HCT116 (cell line): ENCODE data around the gene NAPEPLD. TPM values are rescaled to one million over a fixed set of nuclear protein-coding genes. Genes with fewer than 3 reads are reported as not detected.
"Not testable (repeated sequence)": the region's sequence is repeated elsewhere in the genome, so short reads cannot be mapped to it uniquely, and the experiment has no call there.

ENCODE experiments used
- ATAC-seq: fragments of 200-7000 bp; cut with Tn5 transposase; 2 replicates; pipeline ENCODE4 v1.9.1; 2020; ENCODE audit warnings: mild to moderate bottlenecking, moderate library complexity
- BruUV-seq: library from RNA; stranded (reverse); fragments of 400-500 nt; replicated peaks from 2 replicates; lab custom pipeline; 2021; lab: Mats Ljungman, UMichigan
- CTCF ChIA-PET: fragments of 300-600 bp; sonication (Branson Sonifier 250); formaldehyde crosslinking; loops from one replicate; lab custom pipeline; 2021; ENCODE audit warnings: antibody characterized with exemption; lab: Charles Lee
- POLR2A ChIA-PET: fragments of 300-600, 350-600 bp; sonication (Branson Sonifier 250); formaldehyde crosslinking; loops from one replicate; lab custom pipeline; 2021; ENCODE audit warnings: antibody characterized with exemption; lab: Charles Lee
- RAD21 ChIA-PET, 2 experiments: fragments of 300-600 bp; sonication (Branson Sonifier 250); formaldehyde crosslinking; loops; one replicate each; lab custom pipeline; 2023; ENCODE audit warnings: low total read pairs in 2 of 2; ENCODE audit not compliant: uncharacterized antibody in 2 of 2, unreplicated experiment in 2 of 2, low non-redundant PET in 1 of 2; lab: Charles Lee
- DNase-seq: peaks from one replicate; pipeline ENCODE4 v3.0.0-alpha.2; 2010; ENCODE audit warnings: low read depth, low spot score
- H2AFZ ChIP-seq: fragments of 200-600 bp; shearing (Covaris generic), sonication (generic); 2 replicates; pipeline ENCODE4 v1.6.1; 2017; ENCODE audit warnings: low read depth, mixed run types, mixed read lengths, antibody characterized with exemption, low read length; ENCODE audit not compliant: poor library complexity, severe bottlenecking
- H3K27ac ChIP-seq: 2 replicates; pipeline ENCODE4 v1.5.1; 2012; ENCODE audit warnings: low read depth, low read length
- H3K27me3 ChIP-seq: fragments of 200-600 bp; sonication (generic); 2 replicates; pipeline ENCODE4 v1.6.1; 2016; ENCODE audit warnings: mixed run types, low read length, mixed read lengths; ENCODE audit not compliant: insufficient read depth
- H3K36me3 ChIP-seq, 2 experiments: fragments of 200-500 bp in 1 of 2; fragments of 200-600 bp in 1 of 2; sonication (Bioruptor generic) in 1 of 2; sonication (generic) in 1 of 2; 2 replicates each; pipeline versions ENCODE4 v1.5.1 to v1.6.1; 2014 to 2016; ENCODE audit warnings: low read length in 2 of 2, inconsistent platforms in 1 of 2, mixed read lengths in 1 of 2, mixed run types in 1 of 2; ENCODE audit not compliant: insufficient read depth in 2 of 2, control insufficient read depth in 1 of 2
- H3K4me1 ChIP-seq, 2 experiments: fragments of 200-600 bp in 1 of 2; sonication (generic) in 1 of 2; 2 replicates each; pipeline versions ENCODE4 v1.5.1 to v1.6.1; 2012 to 2017; ENCODE audit warnings: low read length in 2 of 2, inconsistent platforms in 1 of 2, mild to moderate bottlenecking in 1 of 2, mixed read lengths in 1 of 2, mixed run types in 1 of 2, moderate library complexity in 1 of 2; ENCODE audit not compliant: insufficient read depth in 2 of 2, control insufficient read depth in 1 of 2
- H3K4me2 ChIP-seq: fragments of 200-600 bp; sonication (generic); 2 replicates; pipeline ENCODE4 v1.6.1; 2017; ENCODE audit warnings: mixed run types, low read length, mixed read lengths
- H3K4me3 ChIP-seq, 2 experiments: fragments of 200-600 bp in 1 of 2; sonication (generic) in 1 of 2; replicated peaks in 1 of 2; 2 replicates each; pipeline ENCODE4 v1.5.1; 2011 to 2016; ENCODE audit warnings: low read length in 2 of 2, control low read depth in 1 of 2, low read depth in 1 of 2, mild to moderate bottlenecking in 1 of 2, mixed read lengths in 1 of 2, mixed run types in 1 of 2
- H3K79me2 ChIP-seq: fragments of 200-600 bp; sonication (generic); 2 replicates; pipeline ENCODE4 v1.6.1; 2017; ENCODE audit warnings: mild to moderate bottlenecking, mixed run types, low read length, moderate library complexity, mixed read lengths; ENCODE audit not compliant: insufficient read depth
- H3K9ac ChIP-seq: fragments of 200-600 bp; sonication (generic); 2 replicates; pipeline ENCODE4 v1.6.1; 2016; ENCODE audit warnings: low read length, mixed read lengths
- H3K9me2 ChIP-seq: fragments of 200-600 bp; sonication (generic), shearing (Covaris generic); 2 replicates; pipeline ENCODE4 v1.6.1; 2017; ENCODE audit warnings: mixed run types, mild to moderate bottlenecking, moderate library complexity; ENCODE audit not compliant: insufficient read depth
- H3K9me3 ChIP-seq, 2 experiments: fragments of 200-500 bp in 1 of 2; fragments of 200-600 bp in 1 of 2; sonication (Bioruptor generic) in 1 of 2; sonication (generic) in 1 of 2; 2 replicates each; pipeline ENCODE4 v1.6.1; 2014 to 2017; ENCODE audit warnings: low read length in 2 of 2, mixed read lengths in 2 of 2, inconsistent platforms in 1 of 2, low read depth in 1 of 2, mild to moderate bottlenecking in 1 of 2, mixed run types in 1 of 2, moderate library complexity in 1 of 2; ENCODE audit not compliant: control insufficient read depth in 1 of 2, insufficient read depth in 1 of 2
- H4K20me1 ChIP-seq: fragments of 200-600 bp; sonication (generic), shearing (Covaris generic); 2 replicates; pipeline ENCODE4 v1.6.1; 2017; ENCODE audit warnings: mixed run types, mild to moderate bottlenecking, moderate library complexity; ENCODE audit not compliant: insufficient read depth
- ATF3 ChIP-seq: IDR thresholded peaks from 2 replicates; pipeline ENCODE4 v1.6.1; 2012
- CBX3 ChIP-seq: IDR thresholded peaks from 2 replicates; pipeline ENCODE4 v1.6.1; 2012; ENCODE audit warnings: low read depth
- CEBPB ChIP-seq: IDR thresholded peaks from 2 replicates; pipeline ENCODE4 v1.6.1; 2012; ENCODE audit warnings: low read depth
- ELF1 ChIP-seq: IDR thresholded peaks from 2 replicates; pipeline ENCODE4 v1.6.1; 2012; ENCODE audit warnings: low read depth, borderline replicate concordance
- FOSL1 ChIP-seq: IDR thresholded peaks from 2 replicates; pipeline ENCODE4 v1.6.1; 2012; ENCODE audit warnings: low read depth
- JUND ChIP-seq: IDR thresholded peaks from 2 replicates; pipeline ENCODE4 v1.6.1; 2012
- POLR2AphosphoS5 ChIP-seq: IDR thresholded peaks from 2 replicates; pipeline ENCODE4 v1.6.1; 2011; ENCODE audit warnings: mild to moderate bottlenecking, low read depth, low read length, moderate library complexity
- RAD21 ChIP-seq: IDR thresholded peaks from 2 replicates; pipeline ENCODE4 v1.6.1; 2012; ENCODE audit warnings: low read depth, mild to moderate bottlenecking
- SP1 ChIP-seq: IDR thresholded peaks from 2 replicates; pipeline ENCODE4 v1.6.1; 2012; ENCODE audit warnings: low read depth
- TCF7L2 ChIP-seq: IDR thresholded peaks from 2 replicates; pipeline ENCODE4 v1.7.0; 2011; ENCODE audit warnings: borderline replicate concordance, inconsistent platforms; ENCODE audit not compliant: insufficient read depth, insufficient read length; ENCODE audit errors: extremely low read depth
- YY1 ChIP-seq: IDR thresholded peaks from 2 replicates; pipeline ENCODE4 v1.6.1; 2011; ENCODE audit warnings: low read length, low read depth, moderate library complexity, mild to moderate bottlenecking; ENCODE audit not compliant: insufficient replicate concordance; ENCODE audit errors: extremely low read depth
- ZNF274 ChIP-seq: fragments of 200-500 bp; sonication (Bioruptor generic); IDR thresholded peaks from 2 replicates; pipeline ENCODE4 v1.6.1; 2014; ENCODE audit warnings: mild to moderate bottlenecking, low read depth, low read length, inconsistent platforms
- intact Hi-C: fragments of 100-400 bp; cut with micrococcal nuclease; formaldehyde crosslinking; loops from 2 replicates; pipeline ENCODE4 v1.10.0; 2022
- total RNA-seq: library from RNA; stranded (reverse); gene quantifications from one replicate; pipeline ENCODE4 v1.2.1, GENCODE V29; 2021; ENCODE audit not compliant: unreplicated experiment
- TF ChIP-seq, protein P1 (sequence below): IDR thresholded peaks from 2 replicates; pipeline ENCODE4 v1.6.1; 2012

Gene NAPEPLD
- total RNA-seq, 1 experiment from 2014 or later = 9.7 TPM

GRCh38 chr7:103114576-103115008 is 34.3 kb downstream of the NAPEPLD start:
- peaks cover 8 to 12% of the 10 kb centered on the region in 2 experiments for H3K4me1 ChIP-seq
- no peaks in the 10 kb centered on the region for H3K9me3 ChIP-seq
- DNase-seq (no peak), ATAC-seq (no peak)
- BruUV-seq = no TSS peak
- H3K9ac ChIP-seq = no peak overlapping the region
- H4K20me1 ChIP-seq = no peaks in the 10 kb centered on the region
- no peaks in the 10 kb centered on the region for H3K9me2 ChIP-seq
- no peaks in the 10 kb centered on the region for H3K79me2 ChIP-seq
- ChIA-PET RAD21 (no interaction called here), CTCF (no interaction called here), POLR2A (no interaction called here)
- H3K27me3 ChIP-seq = no peaks in the 10 kb centered on the region
- no peak overlapping the region for H2AFZ ChIP-seq
- H3K4me3 ChIP-seq = no peak overlapping the region
- no peak overlapping the region for H3K27ac ChIP-seq
- TF ChIP-seq ZNF274 (no peak), FOSL1 (no peak), POLR2AphosphoS5 (no peak), ATF3 (no peak), SP1 (no peak), RAD21 (no peak), CBX3 (no peak), JUND (no peak), TCF7L2 (no peak)
- TF ChIP-seq, protein P1, sequence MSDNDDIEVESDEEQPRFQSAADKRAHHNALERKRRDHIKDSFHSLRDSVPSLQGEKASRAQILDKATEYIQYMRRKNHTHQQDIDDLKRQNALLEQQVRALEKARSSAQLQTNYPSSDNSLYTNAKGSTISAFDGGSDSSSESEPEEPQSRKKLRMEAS = no peak
- no peak overlapping the region for H3K4me2 ChIP-seq
- intact Hi-C loops = no loop called here
- peaks cover 0 to 3% of the 10 kb centered on the region in 2 experiments; a peak in 1 of 4 replicates for H3K36me3 ChIP-seq

GRCh38 chr7:103113164-103113563 is 35.7 kb downstream of the NAPEPLD start:
- Histone ChIP-seq H4K20me1 (no peaks in the 10 kb centered on the region), H3K4me3 (peak overlapping the region in 1 of 2 experiments; percentile 10; a peak in 1 of 4 replicates), H3K4me2 (peak overlapping the region; percentile 62), H3K4me1 (peaks cover 8 to 12% of the 10 kb centered on the region in 2 experiments), H3K9ac (no peak overlapping the region), H2AFZ (no peak overlapping the region)
- DNase-seq (peak; percentile 60), ATAC-seq (peak; percentile 88)
- intact Hi-C loops = no loop called here
- RAD21 ChIA-PET = no interaction called here
- TF ChIP-seq FOSL1 (peak; percentile 44; the same call in 1 of the 2 replicates), ELF1 (no peak), JUND (peak; percentile 39; the same call in 1 of the 2 replicates), YY1 (no peak), SP1 (peak; percentile 41; the same call in 1 of the 2 replicates), CEBPB (0 out of 2 replicates have a peak, but pooled peaks have one; percentile 28)
- TF ChIP-seq, all 23 proteins: peak for 4
- Histone ChIP-seq H3K9me2 (no peaks in the 10 kb centered on the region), H3K27me3 (no peaks in the 10 kb centered on the region), H3K9me3 (no peaks in the 10 kb centered on the region), H3K27ac (no peak overlapping the region), H3K79me2 (no peaks in the 10 kb centered on the region), H3K36me3 (0 out of 4 replicates have a peak, but pooled peaks cover 0 to 3% of the 10 kb centered on the region in 2 experiments)
- CTCF ChIA-PET = no interaction called here
- POLR2A ChIA-PET = no interaction called here
- BruUV-seq = no TSS peak

DNA sequence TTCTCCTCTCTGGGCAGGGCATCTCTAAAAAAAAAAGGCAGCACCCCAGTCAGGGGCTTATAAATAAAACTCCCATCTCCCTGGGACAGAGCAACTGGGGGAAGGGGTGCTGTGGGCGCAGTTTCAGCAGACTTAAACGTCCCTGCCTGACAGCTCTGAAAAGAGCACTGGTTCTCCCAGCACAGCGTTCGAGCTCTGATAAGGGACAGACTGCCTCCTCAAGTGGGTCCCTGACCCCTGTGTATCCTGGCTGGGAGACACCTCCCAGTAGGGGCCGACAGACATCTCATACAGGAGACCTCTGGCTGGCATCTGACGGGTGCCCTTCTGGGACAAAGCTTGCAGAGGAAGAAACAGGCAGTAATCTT is 42.2 kb downstream of the NAPEPLD start:
- H3K4me2 ChIP-seq, H4K20me1 ChIP-seq, H3K4me3 ChIP-seq, H3K9me2 ChIP-seq, BruUV-seq, POLR2A ChIA-PET, H3K9me3 ChIP-seq, DNase-seq, H3K27me3 ChIP-seq, H3K9ac ChIP-seq, intact Hi-C loops, H3K27ac ChIP-seq, CTCF ChIA-PET, RAD21 ChIA-PET, H2AFZ ChIP-seq, ATAC-seq, H3K79me2 ChIP-seq, H3K4me1 ChIP-seq: not testable (repeated sequence)
- H3K36me3 ChIP-seq = peaks cover 0 to 10% of the 10 kb centered on the region in 2 experiments; a peak in 2 of 4 replicates
